ENCODE measurements around the gene KIF6.
A peak's percentile ranks its signal among the peaks of the same experiment; 100 is the strongest.

Gene KIF6

GRCh38 chr6:39369987-39370386, 355.2 kb downstream of the KIF6 start:
- DNase-seq, result no peak

- DNase-seq, result no peak
These were observed 357.5 kb downstream of the KIF6 start for GRCh38 chr6:39367700-39368099.

- DNase-seq, result no peak
These were observed 358.1 kb downstream of the KIF6 start for GRCh38 chr6:39366931-39367618.

- DNase-seq, result no peak
These were observed 359.7 kb downstream of the KIF6 start for GRCh38 chr6:39365281-39366074.

GRCh38 chr6:39363280-39363679, 361.9 kb downstream of the KIF6 start:
- no peak for DNase-seq

- no peak for DNase-seq
These were observed 362.7 kb downstream of the KIF6 start for GRCh38 chr6:39362487-39362865.

GRCh38 chr6:39361657-39362486, 363.3 kb downstream of the KIF6 start:
- DNase-seq, result peak; percentile 53 to 65

GRCh38 chr6:39360378-39360777, 364.8 kb downstream of the KIF6 start:
- no peak for DNase-seq

GRCh38 chr6:39357998-39358686, 367.1 kb downstream of the KIF6 start:
- DNase-seq, result no peak

GRCh38 chr6:39353698-39354315, 371.4 kb downstream of the KIF6 start:
- DNase-seq, result no peak

- no peak for DNase-seq
These were observed 374.3 kb downstream of the KIF6 start for GRCh38 chr6:39350723-39351505.

GRCh38 chr6:39348740-39349139, 376.5 kb downstream of the KIF6 start:
- no peak for DNase-seq

GRCh38 chr6:39347906-39348585, 377.2 kb downstream of the KIF6 start:
- peak; percentile 65 to 79 for DNase-seq

- no peak for DNase-seq
These were observed 378.0 kb downstream of the KIF6 start for GRCh38 chr6:39347206-39347605.

- DNase-seq, result no peak
These were observed 380.4 kb downstream of the KIF6 start for GRCh38 chr6:39344821-39345280.

GRCh38 chr6:39343396-39343870, 381.8 kb downstream of the KIF6 start:
- DNase-seq, result no peak

- DNase-seq, result no peak
These were observed 382.4 kb downstream of the KIF6 start for GRCh38 chr6:39342692-39343395.

- DNase-seq, result no peak
These were observed 383.3 kb downstream of the KIF6 start for GRCh38 chr6:39341937-39342336.

GRCh38 chr6:39341352-39341751, 383.9 kb downstream of the KIF6 start:
- DNase-seq, result no peak

Data from stimulated activated CD4-positive, alpha-beta T cell treated with anti-CD3 and anti-CD28 coated beads, Interleukin-2, amount 100 ng/mL, for 24 hours (primary cell).